ENCODE results near the gene PTPN22.

Gene PTPN22

GRCh38 chr1:113871597-113872113 lies at the start of gene PTPN22:
Gene PTPN22 (minus strand): TSS chr1:113871712.
- H3K9me3 ChIP-seq (replicated peaks in 1 of 11) = no peaks in the 10 kb centered on the region
- peak within 1 kb of the TSS; percentile 51 to 83 (median 75); a peak in 21 of 22 replicates for H3K27ac ChIP-seq
- H3K4me1 ChIP-seq = peaks cover 53 to 92% (median 74%) of the 10 kb centered on the region in 10 experiments
- peak within 1 kb of the TSS; percentile 45 to 68 (median 59) for H3K9ac ChIP-seq
- no peaks in the 10 kb centered on the region for H3K27me3 ChIP-seq
- H3K36me3 ChIP-seq = peaks cover 0 to 2% (median 0%) of the 10 kb centered on the region in 11 experiments; a peak in 2 of 22 replicates
- H3K4me2 ChIP-seq = peak within 1 kb of the TSS; percentile 72 to 89 (median 84)
- TF ChIP-seq Cebpa-rat (IDR thresholded peaks at IDR 0.05) = no peak; a peak in 1 of 22 replicates
- H4K20me1 ChIP-seq = no peaks in the 10 kb centered on the region
- peak within 1 kb of the TSS; percentile 35 to 68 (median 56); a peak in 19 of 20 replicates for H3K4me3 ChIP-seq

GRCh38 chr1:113918243-113918642 lies 46.7 kb upstream of the PTPN22 start:
- Histone ChIP-seq H3K4me1 (peaks cover 0 to 7% (median 0%) of the 10 kb centered on the region in 10 experiments; a peak in 6 of 20 replicates), H3K9ac (no peak overlapping the region), H3K4me2 (no peak overlapping the region), H3K27ac (no peak overlapping the region), H3K4me3 (no peak overlapping the region), H3K9me3 (replicated peaks in 1 of 11) (no peaks in the 10 kb centered on the region), H4K20me1 (peaks cover 0 to 5% (median 0%) of the 10 kb centered on the region in 11 experiments; a peak in 2 of 22 replicates), H3K36me3 (peaks cover 0 to 29% (median 10%) of the 10 kb centered on the region in 11 experiments; a peak in 12 of 22 replicates), H3K27me3 (no peaks in the 10 kb centered on the region)
- TF ChIP-seq Cebpa-rat (IDR thresholded peaks at IDR 0.05) = no peak

- H3K27ac ChIP-seq = no peak overlapping the region
- H3K27me3 ChIP-seq = no peaks in the 10 kb centered on the region
- H3K4me2 ChIP-seq = no peak overlapping the region
- H4K20me1 ChIP-seq = peaks cover 0 to 5% (median 0%) of the 10 kb centered on the region in 11 experiments; a peak in 2 of 22 replicates
- no peak overlapping the region for H3K4me3 ChIP-seq
- H3K9ac ChIP-seq = no peak overlapping the region
- H3K9me3 ChIP-seq (replicated peaks in 1 of 11) = no peaks in the 10 kb centered on the region
- TF ChIP-seq Cebpa-rat (IDR thresholded peaks at IDR 0.05) = no peak
- H3K36me3 ChIP-seq = peaks cover 5 to 36% (median 17%) of the 10 kb centered on the region in 11 experiments
- peaks cover 0 to 3% (median 0%) of the 10 kb centered on the region in 10 experiments; a peak in 3 of 20 replicates for H3K4me1 ChIP-seq
Observed at GRCh38 chr1:113917400-113918082, 46.0 kb upstream of the PTPN22 start.

- H3K4me1 ChIP-seq = peaks cover 0 to 6% (median 0%) of the 10 kb centered on the region in 10 experiments; a peak in 3 of 20 replicates
- no peak overlapping the region for H3K9ac ChIP-seq
- no peak overlapping the region for H3K27ac ChIP-seq
- peaks cover 10 to 42% (median 22%) of the 10 kb centered on the region in 11 experiments for H3K36me3 ChIP-seq
- no peaks in the 10 kb centered on the region for H3K27me3 ChIP-seq
- no peak overlapping the region for H3K4me2 ChIP-seq
- H3K9me3 ChIP-seq (replicated peaks in 1 of 11) = no peaks in the 10 kb centered on the region
- TF ChIP-seq Cebpa-rat (IDR thresholded peaks at IDR 0.05) = no peak
- no peak overlapping the region for H3K4me3 ChIP-seq
- peaks cover 0 to 5% (median 0%) of the 10 kb centered on the region in 11 experiments; a peak in 2 of 22 replicates for H4K20me1 ChIP-seq
Observed at GRCh38 chr1:113916974-113917373, 45.5 kb upstream of the PTPN22 start.

- Histone ChIP-seq H3K27me3 (no peaks in the 10 kb centered on the region), H3K9ac (no peak overlapping the region), H3K27ac (no peak overlapping the region), H3K4me3 (no peak overlapping the region), H3K4me1 (peaks cover 0 to 6% (median under 1%) of the 10 kb centered on the region in 10 experiments; a peak in 3 of 20 replicates), H3K9me3 (replicated peaks in 1 of 11) (no peaks in the 10 kb centered on the region), H4K20me1 (peaks cover 0 to 5% (median 0%) of the 10 kb centered on the region in 11 experiments; a peak in 4 of 22 replicates), H3K4me2 (no peak overlapping the region), H3K36me3 (peaks cover 39 to 71% (median 51%) of the 10 kb centered on the region in 11 experiments)
- no peak for TF ChIP-seq Cebpa-rat (IDR thresholded peaks at IDR 0.05)
Observed at GRCh38 chr1:113913887-113914664, 42.6 kb upstream of the PTPN22 start.

GRCh38 chr1:113913312-113913668 lies 41.8 kb upstream of the PTPN22 start:
- no peaks in the 10 kb centered on the region for H3K9me3 ChIP-seq (replicated peaks in 1 of 11)
- H3K27me3 ChIP-seq = no peaks in the 10 kb centered on the region
- H3K4me3 ChIP-seq = no peak overlapping the region
- TF ChIP-seq Cebpa-rat (IDR thresholded peaks at IDR 0.05) = no peak
- peaks cover 0 to 7% (median 5%) of the 10 kb centered on the region in 10 experiments; a peak in 5 of 20 replicates for H3K4me1 ChIP-seq
- no peak overlapping the region for H3K27ac ChIP-seq
- H3K36me3 ChIP-seq = peaks cover 47 to 79% (median 59%) of the 10 kb centered on the region in 11 experiments
- no peak overlapping the region for H3K4me2 ChIP-seq
- H3K9ac ChIP-seq = no peak overlapping the region
- peaks cover 0 to 5% (median 0%) of the 10 kb centered on the region in 11 experiments; a peak in 4 of 22 replicates for H4K20me1 ChIP-seq

- peaks cover 0 to 11% (median 5%) of the 10 kb centered on the region in 10 experiments; a peak in 7 of 20 replicates for H3K4me1 ChIP-seq
- no peaks in the 10 kb centered on the region for H3K27me3 ChIP-seq
- peaks cover 0 to 5% (median 0%) of the 10 kb centered on the region in 11 experiments; a peak in 4 of 22 replicates for H4K20me1 ChIP-seq
- H3K36me3 ChIP-seq = peaks cover 53 to 84% (median 64%) of the 10 kb centered on the region in 11 experiments
- no peak for TF ChIP-seq Cebpa-rat (IDR thresholded peaks at IDR 0.05)
- H3K9me3 ChIP-seq (replicated peaks in 1 of 11) = no peaks in the 10 kb centered on the region
- no peak overlapping the region for H3K4me3 ChIP-seq
- no peak overlapping the region for H3K27ac ChIP-seq
- H3K4me2 ChIP-seq = no peak overlapping the region
- no peak overlapping the region for H3K9ac ChIP-seq
Observed at GRCh38 chr1:113912594-113913311, 41.2 kb upstream of the PTPN22 start.

GRCh38 chr1:113905435-113905861 lies 33.9 kb upstream of the PTPN22 start:
- peak overlapping the region; percentile 83 to 92 (median 89) for H3K9ac ChIP-seq
- no peak for TF ChIP-seq Cebpa-rat (IDR thresholded peaks at IDR 0.05)
- H3K4me2 ChIP-seq = peak overlapping the region; percentile 82 to 96 (median 92)
- no peaks in the 10 kb centered on the region for H3K27me3 ChIP-seq
- no peaks in the 10 kb centered on the region for H3K9me3 ChIP-seq (replicated peaks in 1 of 11)
- peaks cover 32 to 63% (median 52%) of the 10 kb centered on the region in 10 experiments for H3K4me1 ChIP-seq
- no peaks in the 10 kb centered on the region for H4K20me1 ChIP-seq
- peaks cover 38 to 69% (median 57%) of the 10 kb centered on the region in 11 experiments for H3K36me3 ChIP-seq
- peak overlapping the region; percentile 73 to 91 (median 85) for H3K27ac ChIP-seq
- peak overlapping the region; percentile 76 to 93 (median 86) for H3K4me3 ChIP-seq

Data from BLaER1 treated with 17β-estradiol and CSF1 and Interleukin-3, amounts not matched to agents 10 nM and 100 nM (cell line).